NB4 (cell line): ENCODE data around the gene PLXNC1.

ENCODE experiments used
- CTCF ChIP-seq: IDR thresholded peaks from one replicate; pipeline ENCODE4 v1.5.1; 2012; ENCODE audit warnings: low read depth, low read length
- TF ChIP-seq, protein P1 (sequence below): IDR thresholded peaks from 2 replicates; pipeline ENCODE4 v1.6.1; 2011; ENCODE audit warnings: low read depth, low read length

DNA sequence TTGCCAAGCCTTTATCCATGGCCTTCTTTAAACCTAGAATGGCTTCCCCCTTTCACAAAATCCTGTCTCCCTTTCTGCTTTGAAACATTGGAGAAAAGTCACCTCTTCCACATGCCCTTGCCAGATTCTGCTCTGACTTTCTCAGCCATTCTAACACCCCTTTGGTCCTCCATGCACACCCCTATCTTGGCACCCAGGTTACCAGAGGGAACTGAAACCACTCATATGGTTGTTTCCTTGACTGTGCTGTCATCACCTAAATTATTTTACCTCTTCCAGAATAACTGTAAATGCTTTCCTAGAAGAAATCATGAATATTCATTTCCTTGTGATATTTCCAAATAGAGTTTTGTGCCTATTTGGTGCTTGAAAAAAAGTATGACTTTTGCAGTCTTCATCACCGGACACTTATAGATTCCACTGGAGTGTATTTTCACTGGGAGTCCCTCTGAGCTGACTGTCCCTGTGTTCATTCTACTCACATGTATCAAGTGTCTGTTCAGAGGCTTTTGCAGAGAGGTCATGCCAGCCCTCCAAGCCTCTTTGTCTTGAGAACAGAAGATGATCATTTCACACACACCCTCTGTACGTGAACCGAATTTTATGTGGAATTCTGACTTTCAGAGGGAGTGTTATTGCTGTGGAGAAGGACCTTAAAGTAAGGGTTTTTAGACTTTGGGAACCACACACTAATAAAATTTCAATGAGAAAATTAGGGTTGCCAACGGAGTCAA lies 74.1 kb downstream of the PLXNC1 start:
- no peak for TF ChIP-seq CTCF
- TF ChIP-seq, protein P1, sequence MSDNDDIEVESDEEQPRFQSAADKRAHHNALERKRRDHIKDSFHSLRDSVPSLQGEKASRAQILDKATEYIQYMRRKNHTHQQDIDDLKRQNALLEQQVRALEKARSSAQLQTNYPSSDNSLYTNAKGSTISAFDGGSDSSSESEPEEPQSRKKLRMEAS: no peak
